GM06990 (cell line): ENCODE measurements around the gene TIMM10.
A peak's percentile ranks its signal among the peaks of the same experiment; 100 is the strongest.

Source experiments
- DNase-seq: peaks from one replicate; pipeline ENCODE4 v3.0.0-alpha.2; 2011; ENCODE audit not compliant: insufficient read length; ENCODE audit errors: extremely low read depth
- H3K27me3 ChIP-seq: replicated peaks from 2 replicates; pipeline ENCODE4 v1.6.0; 2011; ENCODE audit warnings: low read length; ENCODE audit not compliant: control insufficient read depth, insufficient read depth
- H3K36me3 ChIP-seq: 2 replicates; pipeline ENCODE4 v1.5.1; 2011; ENCODE audit warnings: low read length; ENCODE audit not compliant: control insufficient read depth, insufficient read depth
- H3K4me3 ChIP-seq: replicated peaks from 2 replicates; pipeline ENCODE4 v1.5.1; 2011; ENCODE audit warnings: low read depth, mild to moderate bottlenecking, control low read depth, low read length
- TF ChIP-seq, protein P1 (sequence below): IDR thresholded peaks from 2 replicates; pipeline ENCODE4 v1.5.1; 2011; ENCODE audit warnings: low read length, control low read depth, mild to moderate bottlenecking, inconsistent platforms; ENCODE audit not compliant: insufficient read depth, poor library complexity, severe bottlenecking

TIMM10 gene

GRCh38 chr11:57530596-57531507, at the start of gene TIMM10:
TIMM10 (minus strand) TSS chr11:57530754; CDS start chr11:57530189, 565 bp downstream.
- TF ChIP-seq, protein P1, sequence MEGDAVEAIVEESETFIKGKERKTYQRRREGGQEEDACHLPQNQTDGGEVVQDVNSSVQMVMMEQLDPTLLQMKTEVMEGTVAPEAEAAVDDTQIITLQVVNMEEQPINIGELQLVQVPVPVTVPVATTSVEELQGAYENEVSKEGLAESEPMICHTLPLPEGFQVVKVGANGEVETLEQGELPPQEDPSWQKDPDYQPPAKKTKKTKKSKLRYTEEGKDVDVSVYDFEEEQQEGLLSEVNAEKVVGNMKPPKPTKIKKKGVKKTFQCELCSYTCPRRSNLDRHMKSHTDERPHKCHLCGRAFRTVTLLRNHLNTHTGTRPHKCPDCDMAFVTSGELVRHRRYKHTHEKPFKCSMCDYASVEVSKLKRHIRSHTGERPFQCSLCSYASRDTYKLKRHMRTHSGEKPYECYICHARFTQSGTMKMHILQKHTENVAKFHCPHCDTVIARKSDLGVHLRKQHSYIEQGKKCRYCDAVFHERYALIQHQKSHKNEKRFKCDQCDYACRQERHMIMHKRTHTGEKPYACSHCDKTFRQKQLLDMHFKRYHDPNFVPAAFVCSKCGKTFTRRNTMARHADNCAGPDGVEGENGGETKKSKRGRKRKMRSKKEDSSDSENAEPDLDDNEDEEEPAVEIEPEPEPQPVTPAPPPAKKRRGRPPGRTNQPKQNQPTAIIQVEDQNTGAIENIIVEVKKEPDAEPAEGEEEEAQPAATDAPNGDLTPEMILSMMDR, result no peak
- DNase-seq, result peak; percentile 95
- Histone ChIP-seq H3K36me3 (peaks cover 6% of the 10 kb centered on the region), H3K4me3 (peak within 1 kb of the TSS; percentile 88), H3K27me3 (no peaks in the 10 kb centered on the region)

- no peaks in the 10 kb centered on the region for H3K27me3 ChIP-seq
- no peak overlapping the region for H3K4me3 ChIP-seq
- TF ChIP-seq, protein P1, result no peak
- H3K36me3 ChIP-seq, result no peaks in the 10 kb centered on the region
- DNase-seq, result no peak
Observed at GRCh38 chr11:57574061-57574460, 43.5 kb upstream of the TIMM10 start.

- TF ChIP-seq, protein P1, result no peak
- H3K27me3 ChIP-seq, result no peaks in the 10 kb centered on the region
- H3K36me3 ChIP-seq, result no peaks in the 10 kb centered on the region
- DNase-seq, result no peak
- H3K4me3 ChIP-seq, result no peak overlapping the region
Observed at GRCh38 chr11:57571606-57572005, 41.1 kb upstream of the TIMM10 start.

GRCh38 chr11:57568330-57568766, 37.8 kb upstream of the TIMM10 start:
- Histone ChIP-seq H3K27me3 (no peaks in the 10 kb centered on the region), H3K4me3 (peak overlapping the region; percentile 95), H3K36me3 (no peaks in the 10 kb centered on the region)
- TF ChIP-seq, protein P1, result peak; percentile 95
- DNase-seq, result peak; percentile 22

DNA sequence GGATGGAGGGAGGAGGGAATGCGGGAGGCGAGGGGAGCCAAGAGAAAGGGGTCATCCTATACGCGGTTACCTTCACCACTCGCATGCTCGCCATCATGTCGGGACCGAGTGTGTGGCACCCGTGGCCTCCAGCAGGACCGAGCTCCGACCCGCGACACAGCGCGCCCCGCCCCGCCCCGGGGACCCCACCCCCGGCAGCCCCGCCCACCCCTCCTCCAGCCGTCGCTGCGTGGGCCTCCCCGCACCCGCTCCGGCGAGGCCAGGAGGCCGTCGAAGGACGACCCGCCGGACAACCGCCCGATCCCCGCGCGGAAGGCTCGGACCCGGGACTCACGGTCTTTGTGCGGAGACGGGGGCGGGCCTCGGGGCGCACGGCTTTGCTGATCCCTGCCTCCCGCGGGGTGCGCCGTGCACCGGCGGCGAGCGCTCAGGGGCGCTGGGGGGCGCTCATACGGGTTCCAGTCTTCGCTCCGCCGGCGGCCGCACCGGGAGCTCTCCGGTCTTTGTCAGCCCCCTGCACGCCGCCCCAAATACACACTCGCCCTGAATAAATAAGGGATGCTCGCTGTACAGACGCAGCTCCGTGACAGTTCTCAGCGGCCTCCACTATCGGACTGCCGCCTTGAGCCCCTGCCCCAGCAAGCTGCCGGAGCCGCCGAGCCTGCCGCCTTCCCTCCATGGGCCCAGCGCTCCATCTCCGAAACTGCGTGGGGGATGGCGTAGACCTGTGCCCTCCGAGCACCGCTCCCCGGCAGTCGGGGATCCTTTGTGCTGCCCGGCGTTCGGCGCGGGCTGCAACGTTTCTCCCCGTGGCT, 37.2 kb upstream of the TIMM10 start, which contains the start of gene UBE2L6:
TSS of gene UBE2L6 (minus strand) at position 158 of the 815 bp plus-strand sequence. CDS start at position 97, 61 bp downstream.
- peak; percentile 83 for DNase-seq
- TF ChIP-seq, protein P1, result no peak
- Histone ChIP-seq H3K4me3 (peak within 1 kb of the TSS; percentile 95), H3K36me3 (no peaks in the 10 kb centered on the region), H3K27me3 (no peaks in the 10 kb centered on the region)
